Endodermal cell (in vitro differentiated cells): ENCODE measurements around the gene ZIC5. TPM values are rescaled to one million over a fixed set of nuclear protein-coding genes. Genes with fewer than 3 reads are reported as not detected.
A peak's percentile ranks its signal among the peaks of the same experiment; 100 is the strongest.

Experiments used
- DNase-seq: peaks from one replicate; pipeline ENCODE4 v3.0.0-alpha.2; 2017
- H3K27ac ChIP-seq: 2 replicates; pipeline ENCODE4 v1.5.1; 2013; ENCODE audit warnings: mild to moderate bottlenecking, low read depth, low read length, moderate library complexity
- H3K27me3 ChIP-seq: 2 replicates; pipeline ENCODE4 v1.6.1; 2013; ENCODE audit warnings: mild to moderate bottlenecking, low read length, moderate library complexity; ENCODE audit not compliant: insufficient read depth, control insufficient read depth, poor library complexity, severe bottlenecking
- H3K36me3 ChIP-seq: 2 replicates; pipeline ENCODE4 v1.7.0; 2013; ENCODE audit warnings: mild to moderate bottlenecking, low read length, moderate library complexity; ENCODE audit not compliant: control insufficient read depth, insufficient read depth
- H3K4me1 ChIP-seq: one replicate; pipeline ENCODE4 v1.7.0; 2013; ENCODE audit warnings: low read length; ENCODE audit not compliant: control insufficient read depth, insufficient read depth
- H3K4me3 ChIP-seq: 2 replicates; pipeline ENCODE4 v1.5.1; 2013; ENCODE audit warnings: mild to moderate bottlenecking, low read length, moderate library complexity
- H3K9ac ChIP-seq: 2 replicates; pipeline ENCODE4 v1.6.1; 2013; ENCODE audit warnings: mild to moderate bottlenecking, low read length, moderate library complexity; ENCODE audit not compliant: poor library complexity, severe bottlenecking; ENCODE audit errors: extremely low read depth
- H3K9me3 ChIP-seq: 2 replicates; pipeline ENCODE4 v1.6.1; 2013; ENCODE audit warnings: mild to moderate bottlenecking, low read length, moderate library complexity; ENCODE audit not compliant: control insufficient read depth
- H3K27ac Mint-ChIP-seq: 2 replicates; pipeline ENCODE4 v1.8.0; 2020; ENCODE audit warnings: mixed read lengths
- H3K27me3 Mint-ChIP-seq: 2 replicates; pipeline ENCODE4 v1.8.0; 2021; ENCODE audit warnings: mild to moderate bottlenecking, mixed read lengths; ENCODE audit not compliant: insufficient read depth
- H3K36me3 Mint-ChIP-seq: 2 replicates; pipeline ENCODE4 v1.8.0; 2020; ENCODE audit warnings: low read depth, mixed read lengths
- H3K4me1 Mint-ChIP-seq: 2 replicates; pipeline ENCODE4 v1.8.0; 2020; ENCODE audit warnings: mixed read lengths
- H3K4me3 Mint-ChIP-seq: 2 replicates; pipeline ENCODE4 v1.8.0; 2020; ENCODE audit warnings: mild to moderate bottlenecking, moderate library complexity, mixed read lengths
- H3K9me3 Mint-ChIP-seq: 2 replicates; pipeline ENCODE4 v1.8.0; 2020; ENCODE audit warnings: mild to moderate bottlenecking, mixed read lengths
- CTCF ChIP-seq: fragments of 200-600 bp; sonication (generic); conservative IDR thresholded peaks from 2 replicates; pipeline ENCODE4 v1.5.0; 2021; ENCODE audit warnings: antibody characterized with exemption, mild to moderate bottlenecking
- WGBS, 2 experiments: methylation state at CpG; one replicate each; pipeline versions ENCODE4 v1.1.5 to v1.1.7; 2013; ENCODE audit warnings: missing lambda C conversion rate in 2 of 2, mixed read lengths in 1 of 2; ENCODE audit not compliant: insufficient coverage in 1 of 2, insufficient read length in 1 of 2; 5-methylcytosine and 5-hydroxymethylcytosine counted together
- total RNA-seq, 2 donors: library from RNA; stranded (reverse); fragmentation: NEBNext Ultra II Directional in 1 of 2; extraction: Animal tissue kit (Norgen Biotek cat#: 25700) in 1 of 2; gene quantifications; 2 replicates in 1 of 2; 3 replicates in 1 of 2; pipeline ENCODE4 v1.2.1, GENCODE V29; 2021

The ZIC5 gene
- total RNA-seq, 2 donors from 2014 or later, result 11.0 to 13.7 TPM

- Histone ChIP-seq H3K36me3 (peaks cover 48% of the 10 kb centered on the region), H3K9ac (peak overlapping the region; percentile 68), H3K27ac (peak overlapping the region; percentile 0), H3K27me3 (no peaks in the 10 kb centered on the region), H3K9me3 (no peaks in the 10 kb centered on the region), H3K4me1 (peaks cover 2% of the 10 kb centered on the region), H3K4me3 (peak overlapping the region; percentile 81)
- Mint-ChIP-seq H3K27me3 (peaks cover 6% of the 10 kb centered on the region), H3K36me3 (peaks cover 37% of the 10 kb centered on the region), H3K4me3 (peak overlapping the region; percentile 94), H3K9me3 (no peaks in the 10 kb centered on the region), H3K4me1 (peaks cover 40% of the 10 kb centered on the region), H3K27ac (peak overlapping the region; percentile 67)
- TF ChIP-seq CTCF, result no peak
- 0 to 26% methylated on average over 1 to 6 of the region's 15 CpGs for WGBS, 2 experiments
- peak; percentile 35 for DNase-seq
Measured at GRCh38 chr13:99985886-99986527, 14.4 kb upstream of the ZIC5 start.

GRCh38 chr13:99985241-99985874 is 13.8 kb upstream of the ZIC5 start:
- H3K9ac ChIP-seq, result peak overlapping the region; percentile 98
- Mint-ChIP-seq H3K27ac (no peak overlapping the region), H3K4me3 (peak overlapping the region; percentile 94), H3K27me3 (peaks cover 2% of the 10 kb centered on the region), H3K36me3 (peaks cover 37% of the 10 kb centered on the region), H3K4me1 (peaks cover 37% of the 10 kb centered on the region), H3K9me3 (no peaks in the 10 kb centered on the region)
- no peaks in the 10 kb centered on the region for H3K9me3 ChIP-seq
- peaks cover 48% of the 10 kb centered on the region for H3K36me3 ChIP-seq
- peak; percentile 75 for DNase-seq
- 0% methylated on average over 3 to 52 of the region's 55 CpGs for WGBS, 2 experiments
- peak overlapping the region; percentile 92 for H3K4me3 ChIP-seq
- no peaks in the 10 kb centered on the region for H3K27me3 ChIP-seq
- H3K4me1 ChIP-seq, result no peaks in the 10 kb centered on the region
- peak overlapping the region; percentile 91 for H3K27ac ChIP-seq
- no peak for TF ChIP-seq CTCF

- H3K36me3 ChIP-seq, result peaks cover 48% of the 10 kb centered on the region
- no peaks in the 10 kb centered on the region for H3K4me1 ChIP-seq
- 0 to 1% methylated on average over 34 to 44 of the region's 44 CpGs for WGBS, 2 experiments
- no peaks in the 10 kb centered on the region for H3K27me3 ChIP-seq
- Mint-ChIP-seq H3K4me3 (peak overlapping the region; percentile 94), H3K27ac (peak overlapping the region; percentile 94), H3K36me3 (peaks cover 37% of the 10 kb centered on the region), H3K9me3 (no peaks in the 10 kb centered on the region), H3K4me1 (peaks cover 30% of the 10 kb centered on the region), H3K27me3 (peaks cover 2% of the 10 kb centered on the region)
- no peaks in the 10 kb centered on the region for H3K9me3 ChIP-seq
- TF ChIP-seq CTCF, result no peak
- H3K4me3 ChIP-seq, result peak overlapping the region; percentile 92
- peak overlapping the region; percentile 91 for H3K27ac ChIP-seq
- H3K9ac ChIP-seq, result peak overlapping the region; percentile 98
- DNase-seq, result peak; percentile 73
Measured at GRCh38 chr13:99984461-99985240, 13.1 kb upstream of the ZIC5 start.
